ENCODE data around the gene NCOR2.

DNA sequence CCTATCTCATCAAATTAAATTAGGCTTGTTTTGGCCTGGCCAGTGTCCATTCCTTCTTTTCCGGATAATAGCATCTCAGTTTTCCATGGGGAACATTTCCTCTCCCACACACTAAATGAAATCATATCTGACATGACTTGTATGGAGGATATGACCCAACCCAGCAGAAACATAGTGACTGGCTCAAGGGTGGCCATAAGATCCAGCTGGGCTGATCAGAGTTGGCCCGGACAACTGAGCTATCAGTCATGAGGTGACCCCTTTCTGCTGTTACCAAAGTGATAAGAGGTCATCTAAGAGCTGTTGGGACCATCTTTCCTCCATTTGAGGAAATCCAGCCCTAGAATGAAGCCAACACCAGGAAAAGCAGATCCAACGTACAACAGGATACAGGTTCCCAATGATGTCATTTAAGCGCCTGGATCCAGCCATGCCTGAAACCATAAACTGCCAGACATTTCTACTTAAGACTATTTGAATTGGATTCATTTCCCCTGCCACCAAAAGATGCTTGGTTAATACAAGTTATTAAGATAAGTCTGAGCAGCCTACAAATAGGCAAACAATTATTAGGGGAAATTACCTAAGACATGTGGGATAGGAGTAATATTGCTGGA is 20.7 kb upstream of the NCOR2 start:
- TF ChIP-seq, protein P1, sequence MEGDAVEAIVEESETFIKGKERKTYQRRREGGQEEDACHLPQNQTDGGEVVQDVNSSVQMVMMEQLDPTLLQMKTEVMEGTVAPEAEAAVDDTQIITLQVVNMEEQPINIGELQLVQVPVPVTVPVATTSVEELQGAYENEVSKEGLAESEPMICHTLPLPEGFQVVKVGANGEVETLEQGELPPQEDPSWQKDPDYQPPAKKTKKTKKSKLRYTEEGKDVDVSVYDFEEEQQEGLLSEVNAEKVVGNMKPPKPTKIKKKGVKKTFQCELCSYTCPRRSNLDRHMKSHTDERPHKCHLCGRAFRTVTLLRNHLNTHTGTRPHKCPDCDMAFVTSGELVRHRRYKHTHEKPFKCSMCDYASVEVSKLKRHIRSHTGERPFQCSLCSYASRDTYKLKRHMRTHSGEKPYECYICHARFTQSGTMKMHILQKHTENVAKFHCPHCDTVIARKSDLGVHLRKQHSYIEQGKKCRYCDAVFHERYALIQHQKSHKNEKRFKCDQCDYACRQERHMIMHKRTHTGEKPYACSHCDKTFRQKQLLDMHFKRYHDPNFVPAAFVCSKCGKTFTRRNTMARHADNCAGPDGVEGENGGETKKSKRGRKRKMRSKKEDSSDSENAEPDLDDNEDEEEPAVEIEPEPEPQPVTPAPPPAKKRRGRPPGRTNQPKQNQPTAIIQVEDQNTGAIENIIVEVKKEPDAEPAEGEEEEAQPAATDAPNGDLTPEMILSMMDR (IDR thresholded peaks at IDR 0.05): no peak
- TF ChIP-seq EP300 (IDR thresholded peaks at IDR 0.05; ENCODE audit: low read depth) (no peak), POLR2A (IDR thresholded peaks at IDR 0.05) (no peak)

Data from transverse colon (tissue), 3 donors.